Myometrial cell (primary cell): Measurements from ENCODE around the gene BTBD10. TPM values are rescaled to one million over a fixed set of nuclear protein-coding genes. Genes with fewer than 3 reads are reported as not detected.

Experiments used
- total RNA-seq: library from RNA; depleted of rRNA; stranded (reverse); fragments of >200 nt; gene quantifications from 2 replicates; pipeline ENCODE4 v1.2.3, GENCODE V29; 2015

BTBD10 gene
- 34.0 and 50.2 TPM in 2 replicates for total RNA-seq

GRCh38 chr11:13462901-13463778 lies at the start of gene BTBD10:
TSS of gene BTBD10 (minus strand) at chr11:13463222. CDS start at chr11:13445124, 18,098 bp downstream.

GRCh38 chr11:13495929-13496328 lies 32.9 kb upstream of the BTBD10 start, which contains the start of gene PTH:
TSS of gene PTH (minus strand) at chr11:13495997. CDS start at chr11:13492855, 3,142 bp downstream.

Other genes with a start within 250 kb of the BTBD10 start
- gene BMAL1, start 185.4 kb downstream of the BTBD10 start, total RNA-seq = 9.7 and 10.1 TPM in 2 replicates
- gene PTH, start 32.8 kb upstream of the BTBD10 start, total RNA-seq = not detected in 2 replicates
- gene FAR1, start 205.4 kb upstream of the BTBD10 start, total RNA-seq = 24.1 and 27.1 TPM in 2 replicates